Vagina (tissue), 2 donors: Measurements from ENCODE around the gene ITPR3. TPM values are rescaled to one million over a fixed set of nuclear protein-coding genes. Genes with fewer than 3 reads are reported as not detected.
A peak's percentile ranks its signal among the peaks of the same experiment; 100 is the strongest.

Source experiments
- DNase-seq, 2 donors: peaks; one replicate each; pipeline ENCODE4 v3.0.0-alpha.2; 2017; ENCODE audit errors: extremely low spot score in 2 of 2
- H3K27ac ChIP-seq: fragments of 200-600 bp; sonication (generic); one replicate; pipeline ENCODE4 v1.5.1; 2019
- H3K27me3 ChIP-seq: fragments of 200-600 bp; sonication (generic); one replicate; pipeline ENCODE4 v1.5.1; 2019
- H3K36me3 ChIP-seq, 2 donors: fragments of 200-600 bp; sonication (generic); one replicate each; pipeline ENCODE4 v1.5.1; 2017 to 2019
- H3K4me1 ChIP-seq: fragments of 200-600 bp; sonication (generic); one replicate; pipeline ENCODE4 v1.5.1; 2019
- H3K4me3 ChIP-seq, 2 donors: fragments of 200-600 bp; sonication (generic); 1 replicate in 1 of 2; 2 replicates in 1 of 2; pipeline ENCODE4 v1.5.1; 2016 to 2019
- H3K9me3 ChIP-seq: fragments of 200-600 bp; sonication (generic); one replicate; pipeline ENCODE4 v1.5.1; 2019
- CTCF ChIP-seq, 3 experiments: fragments of 450-650 bp in 2 of 3; fragments of 200-600 bp in 1 of 3; sonication (generic) in 1 of 3; IDR thresholded peaks; one replicate each; pipeline ENCODE4 v1.5.1; 2017 to 2019; ENCODE audit warnings: antibody characterized with exemption in 3 of 3, mild to moderate bottlenecking in 2 of 3, moderate library complexity in 2 of 3
- POLR2A ChIP-seq, 2 donors: fragments of 450-650 bp; IDR thresholded peaks; one replicate each; pipeline ENCODE4 v1.6.1; 2017; ENCODE audit warnings: antibody characterized with exemption in 2 of 2, mild to moderate bottlenecking in 2 of 2, moderate library complexity in 2 of 2
- POLR2AphosphoS5 ChIP-seq, 2 donors: sonication (generic); formaldehyde crosslinking; IDR thresholded peaks; one replicate each; pipeline ENCODE4 v1.9.0; 2017; ENCODE audit warnings: antibody characterized with exemption in 2 of 2, mild to moderate bottlenecking in 2 of 2, low read depth in 1 of 2; ENCODE audit not compliant: insufficient read depth in 1 of 2
- intact Hi-C: fragments of 100-400 bp; cut with DNase I; formaldehyde crosslinking; loops from one replicate; pipeline ENCODE4 v1.15.1; 2023
- total RNA-seq: library from RNA; depleted of rRNA; stranded (reverse); fragments of >200 nt; gene quantifications from one replicate; pipeline ENCODE4 v1.2.3, GENCODE V29; 2016

ITPR3 gene
- total RNA-seq, 1 donor from 2014 or later, result 50.1 TPM

- no peak for DNase-seq
- TF ChIP-seq POLR2A (IDR thresholded peaks at IDR 0.05) (no peak), CTCF (IDR thresholded peaks at IDR 0.05) (peak; percentile 92 to 99 (median 98)), POLR2AphosphoS5 (IDR thresholded peaks at IDR 0.05; ENCODE audit: insufficient read depth in 1 of 2, low read depth in 1 of 2) (peak; percentile 11 to 13)
- no peak overlapping the region for H3K4me3 ChIP-seq
- no peaks in the 10 kb centered on the region for H3K9me3 ChIP-seq
- H3K27ac ChIP-seq, result peak overlapping the region; percentile 7
- peaks cover 31% of the 10 kb centered on the region for H3K4me1 ChIP-seq
- no peaks in the 10 kb centered on the region for H3K27me3 ChIP-seq
- H3K36me3 ChIP-seq, result no peaks in the 10 kb centered on the region
- intact Hi-C loops, result loop anchor here (5.0 to 10.0 kb wide), 2 partner anchors 37 to 559 kb away; partner anchors contain the start of genes GRM4 and ITPR3
Observed at GRCh38 chr6:33585403-33586107, 35.6 kb upstream of the ITPR3 start.

GRCh38 chr6:33586108-33586640 is 34.9 kb upstream of the ITPR3 start:
- H3K4me3 ChIP-seq, result no peak overlapping the region
- TF ChIP-seq POLR2A (IDR thresholded peaks at IDR 0.05), result no peak
- TF ChIP-seq POLR2AphosphoS5 (IDR thresholded peaks at IDR 0.05; ENCODE audit: insufficient read depth in 1 of 2, low read depth in 1 of 2), result no peak
- no peak for TF ChIP-seq CTCF (IDR thresholded peaks at IDR 0.05)
- H3K27me3 ChIP-seq, result no peaks in the 10 kb centered on the region

GRCh38 chr6:33587529-33587928 is 33.6 kb upstream of the ITPR3 start:
- intact Hi-C loops, result loop anchor here (5.0 to 10.0 kb wide), 2 partner anchors 35 to 557 kb away; partner anchors contain the start of genes GRM4 and ITPR3
- no peak for TF ChIP-seq CTCF (IDR thresholded peaks at IDR 0.05)
- TF ChIP-seq POLR2AphosphoS5 (IDR thresholded peaks at IDR 0.05; ENCODE audit: insufficient read depth in 1 of 2, low read depth in 1 of 2), result no peak
- TF ChIP-seq POLR2A (IDR thresholded peaks at IDR 0.05), result no peak

More at GRCh38 chr6:33586108-33586640, 34.9 kb upstream of the ITPR3 start:
- Histone ChIP-seq H3K9me3 (no peaks in the 10 kb centered on the region), H3K36me3 (no peaks in the 10 kb centered on the region), H3K27ac (no peak overlapping the region), H3K4me1 (peaks cover 34% of the 10 kb centered on the region)
- DNase-seq, result no peak
- intact Hi-C loops, result loop anchor here (5.0 to 10.0 kb wide), 2 partner anchors 36 to 559 kb away; partner anchors contain the start of genes GRM4 and ITPR3

GRCh38 chr6:33588894-33589293 is 32.2 kb upstream of the ITPR3 start:
- no peak for TF ChIP-seq POLR2AphosphoS5 (IDR thresholded peaks at IDR 0.05; ENCODE audit: insufficient read depth in 1 of 2, low read depth in 1 of 2)
- TF ChIP-seq CTCF (IDR thresholded peaks at IDR 0.05), result no peak
- TF ChIP-seq POLR2A (IDR thresholded peaks at IDR 0.05), result no peak
- intact Hi-C loops, result loop anchor here (5.0 to 10.0 kb wide), 2 partner anchors 33 to 556 kb away; partner anchors contain the start of genes GRM4 and ITPR3
- Histone ChIP-seq H3K4me1 (peaks cover 45% of the 10 kb centered on the region), H3K27ac (peak overlapping the region; percentile 87), H3K36me3 (no peaks in the 10 kb centered on the region), H3K9me3 (no peaks in the 10 kb centered on the region), H3K27me3 (no peaks in the 10 kb centered on the region), H3K4me3 (no peak overlapping the region)
- DNase-seq, result peak in 1 of 2 donors; percentile 84

More at GRCh38 chr6:33587529-33587928, 33.6 kb upstream of the ITPR3 start:
- no peaks in the 10 kb centered on the region for H3K36me3 ChIP-seq
- peaks cover 34% of the 10 kb centered on the region for H3K4me1 ChIP-seq
- H3K27ac ChIP-seq, result no peak overlapping the region
- no peak for DNase-seq
- H3K9me3 ChIP-seq, result no peaks in the 10 kb centered on the region
- no peaks in the 10 kb centered on the region for H3K27me3 ChIP-seq
- H3K4me3 ChIP-seq, result no peak overlapping the region
